Natural killer cell (primary cell): ENCODE data around the gene MYCBPAP. TPM values are rescaled to one million over a fixed set of nuclear protein-coding genes. Genes with fewer than 3 reads are reported as not detected.

Experiments
- ATAC-seq, 3 donors: fragments of 150-1000 bp in 2 of 3; fragments of 200-7000 bp in 1 of 3; cut with Tn5 transposase; 1 replicate in 1 of 3; 2 replicates in 2 of 3; pipeline ENCODE4 v1.10.0; 2021; ENCODE audit warnings: mild to moderate bottlenecking in 2 of 3, moderate library complexity in 2 of 3
- DNase-seq, 2 donors: peaks; one replicate each; pipeline versions ENCODE4 v3.0.0 to v3.0.0-alpha.2; 2013 to 2021; ENCODE audit warnings: mixed read lengths in 1 of 2
- H3K27ac ChIP-seq: one replicate; pipeline ENCODE4 v1.5.1; 2013; ENCODE audit warnings: mild to moderate bottlenecking, low read length
- H3K27me3 ChIP-seq: one replicate; pipeline ENCODE4 v1.6.1; 2013; ENCODE audit warnings: low read length; ENCODE audit not compliant: control insufficient read depth, insufficient read depth
- H3K36me3 ChIP-seq: one replicate; pipeline ENCODE4 v1.6.1; 2013; ENCODE audit warnings: low read length; ENCODE audit not compliant: control insufficient read depth, insufficient read depth
- H3K4me1 ChIP-seq: one replicate; pipeline ENCODE4 v1.6.1; 2013; ENCODE audit warnings: low read length; ENCODE audit not compliant: control insufficient read depth, insufficient read depth
- H3K4me3 ChIP-seq: one replicate; pipeline ENCODE4 v1.5.1; 2013; ENCODE audit warnings: low read length
- H3K9me3 ChIP-seq: one replicate; pipeline ENCODE4 v1.6.1; 2013; ENCODE audit warnings: low read length; ENCODE audit not compliant: control insufficient read depth, insufficient read depth
- H3K27ac Mint-ChIP-seq, 2 donors: one replicate each; pipeline ENCODE4 v1.8.0; 2022; ENCODE audit warnings: mild to moderate bottlenecking in 2 of 2, mixed read lengths in 2 of 2, moderate library complexity in 1 of 2
- H3K27me3 Mint-ChIP-seq, 2 donors: one replicate each; pipeline ENCODE4 v1.8.0; 2022; ENCODE audit warnings: low read depth in 2 of 2, mixed read lengths in 2 of 2
- H3K36me3 Mint-ChIP-seq: one replicate; pipeline ENCODE4 v1.8.0; 2022; ENCODE audit warnings: mixed read lengths
- H3K4me1 Mint-ChIP-seq, 2 donors: one replicate each; pipeline ENCODE4 v1.8.0; 2022; ENCODE audit warnings: mixed read lengths in 2 of 2
- H3K4me3 Mint-ChIP-seq: one replicate; pipeline ENCODE4 v1.8.0; 2022; ENCODE audit warnings: mild to moderate bottlenecking, moderate library complexity, mixed read lengths
- H3K9me3 Mint-ChIP-seq, 2 donors: one replicate each; pipeline ENCODE4 v1.8.0; 2022; ENCODE audit warnings: mixed read lengths in 2 of 2
- CTCF ChIP-seq: fragments of 200-600 bp; IDR thresholded peaks from one replicate; pipeline ENCODE4 v1.8.0; 2022; ENCODE audit warnings: antibody characterized with exemption
- WGBS: methylation state at CpG from one replicate; pipeline ENCODE4 v1.1.7; 2013; ENCODE audit warnings: missing lambda C conversion rate; ENCODE audit not compliant: insufficient coverage; 5-methylcytosine and 5-hydroxymethylcytosine counted together
- intact Hi-C: fragments of 100-400 bp; cut with micrococcal nuclease; formaldehyde crosslinking; loops from one replicate; pipeline ENCODE4 v1.14.2; 2022
- total RNA-seq, 4 donors: library from RNA; stranded (reverse); fragments of 120-200 nt in 1 of 4; gene quantifications; one replicate each; pipeline versions ENCODE4 v1.2.3 to v1.2.4, GENCODE V29; 2013 to 2022

Gene MYCBPAP
- total RNA-seq, 3 donors from 2014 or later (not counting 1 experiment from before 2014, with no cell fraction given) = 0.26 to 4.9 (median 0.70) TPM

GRCh38 chr17:50562242-50563091 is 54.2 kb downstream of the MYCBPAP start:
- H3K27me3 Mint-ChIP-seq = peaks cover 45 to 70% of the 10 kb centered on the region in 2 donors
- peak in 1 of 2 donors; percentile 53 for DNase-seq
- H3K4me1 Mint-ChIP-seq = peaks cover 19 to 34% of the 10 kb centered on the region in 2 donors
- no peak for TF ChIP-seq CTCF
- no peaks in the 10 kb centered on the region for H3K9me3 Mint-ChIP-seq
- Histone ChIP-seq H3K9me3 (no peaks in the 10 kb centered on the region), H3K4me1 (peaks cover 38% of the 10 kb centered on the region), H3K27ac (no peak overlapping the region), H3K36me3 (no peaks in the 10 kb centered on the region), H3K4me3 (no peak overlapping the region), H3K27me3 (peaks cover 48% of the 10 kb centered on the region)
- 14% methylated on average over 22 of the region's 22 CpGs for WGBS
- ATAC-seq = no peak
- H3K4me3 Mint-ChIP-seq = peak overlapping the region; percentile 85
- no peaks in the 10 kb centered on the region for H3K36me3 Mint-ChIP-seq
- intact Hi-C loops = no loop called here
- H3K27ac Mint-ChIP-seq = peak overlapping the region in 1 of 2 donors; percentile 17

- Mint-ChIP-seq H3K9me3 (no peaks in the 10 kb centered on the region), H3K27ac (no peak overlapping the region), H3K4me1 (peaks cover 19 to 34% of the 10 kb centered on the region in 2 donors), H3K36me3 (no peaks in the 10 kb centered on the region), H3K27me3 (peaks cover 52 to 71% of the 10 kb centered on the region in 2 donors), H3K4me3 (no peak overlapping the region)
- Histone ChIP-seq H3K36me3 (no peaks in the 10 kb centered on the region), H3K4me3 (no peak overlapping the region), H3K4me1 (peaks cover 38% of the 10 kb centered on the region), H3K9me3 (no peaks in the 10 kb centered on the region), H3K27ac (no peak overlapping the region), H3K27me3 (peaks cover 48% of the 10 kb centered on the region)
- DNase-seq (peak in 1 of 2 donors; percentile 42), ATAC-seq (no peak)
- no peak for TF ChIP-seq CTCF
- intact Hi-C loops = no loop called here
- WGBS = 56% methylated on average over 2 of the region's 4 CpGs
Observed at GRCh38 chr17:50563092-50563511, 54.9 kb downstream of the MYCBPAP start.

GRCh38 chr17:50564916-50565315 is 56.7 kb downstream of the MYCBPAP start:
- H3K27ac ChIP-seq = no peak overlapping the region
- ATAC-seq (no peak), DNase-seq (peak in 1 of 2 donors; percentile 49)
- H3K4me1 Mint-ChIP-seq = peaks cover 9 to 20% of the 10 kb centered on the region in 2 donors
- H3K4me3 ChIP-seq = no peak overlapping the region
- H3K4me1 ChIP-seq = peaks cover 25% of the 10 kb centered on the region
- H3K9me3 ChIP-seq = no peaks in the 10 kb centered on the region
- no peak overlapping the region for H3K27ac Mint-ChIP-seq
- H3K27me3 ChIP-seq = peaks cover 36% of the 10 kb centered on the region
- H3K36me3 Mint-ChIP-seq = no peaks in the 10 kb centered on the region
- 36% methylated on average over 18 of the region's 19 CpGs for WGBS
- intact Hi-C loops = no loop called here
- H3K9me3 Mint-ChIP-seq = no peaks in the 10 kb centered on the region
- peaks cover 56 to 57% of the 10 kb centered on the region in 2 donors for H3K27me3 Mint-ChIP-seq
- no peaks in the 10 kb centered on the region for H3K36me3 ChIP-seq
- TF ChIP-seq CTCF = no peak
- H3K4me3 Mint-ChIP-seq = no peak overlapping the region
